T-helper 17 cell (primary cell): ENCODE data around the gene FOXN1. TPM values are rescaled to one million over a fixed set of nuclear protein-coding genes. Genes with fewer than 3 reads are reported as not detected.
A peak's percentile ranks its signal among the peaks of the same experiment; 100 is the strongest.

ENCODE experiments used
- ATAC-seq: fragments of 150-1000 bp; cut with Tn5 transposase; 2 replicates; pipeline ENCODE4 v1.10.0; 2021; ENCODE audit warnings: mild to moderate bottlenecking, moderate library complexity
- DNase-seq, 3 donors: peaks; one replicate each; pipeline versions ENCODE4 v3.0.0 to v3.0.0-alpha.2; 2020 to 2021
- H3K9me3 ChIP-seq: one replicate; pipeline ENCODE4 v1.7.0; 2013; ENCODE audit warnings: low read length, mild to moderate bottlenecking; ENCODE audit not compliant: control insufficient read depth, poor library complexity, severe bottlenecking
- H3K27ac Mint-ChIP-seq: one replicate; pipeline ENCODE4 v1.8.0; 2022; ENCODE audit warnings: mild to moderate bottlenecking, moderate library complexity, mixed read lengths
- H3K27me3 Mint-ChIP-seq: one replicate; pipeline ENCODE4 v1.8.0; 2022; ENCODE audit warnings: mixed read lengths
- H3K36me3 Mint-ChIP-seq: one replicate; pipeline ENCODE4 v1.8.0; 2022; ENCODE audit warnings: low read depth, mixed read lengths
- H3K4me1 Mint-ChIP-seq: one replicate; pipeline ENCODE4 v1.8.0; 2022; ENCODE audit warnings: mild to moderate bottlenecking, mixed read lengths
- H3K4me3 Mint-ChIP-seq: one replicate; pipeline ENCODE4 v1.8.0; 2022; ENCODE audit warnings: mild to moderate bottlenecking, moderate library complexity, mixed read lengths
- total RNA-seq, 4 donors: library from RNA in 2 of 4; stranded (reverse) in 2 of 4; gene quantifications; one replicate each; pipeline ENCODE4 v1.2.3 and lab custom pipeline; 2022 to 2026

Gene FOXN1
- total RNA-seq, 2 donors from 2014 or later = not detected

DNA sequence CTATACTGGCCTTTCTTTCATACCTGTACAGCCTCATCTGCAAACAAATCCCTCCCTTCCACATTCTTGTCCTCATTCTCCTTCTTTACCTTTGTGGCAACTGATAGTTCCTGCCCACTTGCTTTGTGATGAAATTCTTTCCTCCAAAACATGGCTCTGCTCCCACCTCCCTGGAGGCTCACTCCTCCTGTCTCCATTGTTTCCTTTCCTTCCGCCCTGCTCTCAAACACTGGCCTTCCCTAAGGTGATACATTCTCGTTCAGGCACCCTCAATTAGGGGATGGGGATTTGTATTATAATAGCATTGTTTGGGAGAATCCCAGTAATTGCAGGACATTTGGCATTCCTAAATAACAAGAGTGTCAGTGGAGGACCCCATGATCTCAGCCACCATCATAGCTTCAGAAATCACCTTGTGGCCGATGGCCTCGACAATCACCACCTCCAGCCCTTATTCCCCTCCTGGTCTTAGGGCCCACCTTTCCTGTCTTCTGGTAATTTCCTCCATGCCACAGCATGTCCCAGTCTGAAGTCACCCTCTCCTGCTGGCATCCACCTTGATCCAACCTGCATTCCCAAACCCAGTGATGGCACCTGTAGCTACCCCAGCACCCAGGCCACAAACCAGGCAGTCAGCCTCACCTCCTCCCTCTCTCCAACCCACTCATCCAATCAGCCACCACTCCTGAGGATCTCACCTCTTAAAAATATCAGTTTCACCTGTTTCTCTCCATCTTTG is 38.4 kb downstream of the FOXN1 start:
- Mint-ChIP-seq H3K27ac (no peak overlapping the region), H3K27me3 (no peaks in the 10 kb centered on the region), H3K4me1 (peaks cover 22% of the 10 kb centered on the region), H3K36me3 (peaks cover 6% of the 10 kb centered on the region), H3K4me3 (peak overlapping the region; percentile 52)
- ATAC-seq = no peak
- DNase-seq = no peak
- no peaks in the 10 kb centered on the region for H3K9me3 ChIP-seq

DNA sequence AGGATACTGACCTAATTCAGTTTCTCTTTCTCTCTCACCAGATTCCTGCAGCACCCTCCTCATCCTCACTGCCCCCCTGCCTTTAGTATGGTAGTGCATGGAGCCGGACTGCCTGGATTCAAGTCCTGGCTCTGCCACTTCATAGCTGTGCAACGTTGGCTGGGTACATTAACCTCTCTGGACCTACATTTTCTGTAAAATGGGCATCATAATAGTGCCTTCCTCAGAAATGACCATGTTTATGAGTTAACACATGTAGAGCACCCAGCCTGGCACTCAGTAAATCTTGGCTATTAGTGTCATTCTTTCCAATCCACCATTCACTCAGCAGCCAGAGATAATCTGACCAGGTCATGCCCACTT is 39.0 kb downstream of the FOXN1 start:
- Mint-ChIP-seq H3K4me1 (peaks cover 26% of the 10 kb centered on the region), H3K36me3 (peaks cover 6% of the 10 kb centered on the region), H3K27ac (peak overlapping the region; percentile 62), H3K27me3 (no peaks in the 10 kb centered on the region), H3K4me3 (peak overlapping the region; percentile 52)
- no peaks in the 10 kb centered on the region for H3K9me3 ChIP-seq
- no peak for ATAC-seq
- no peak for DNase-seq

- Mint-ChIP-seq H3K4me3 (no peak overlapping the region), H3K4me1 (peaks cover 33% of the 10 kb centered on the region), H3K36me3 (peaks cover 6% of the 10 kb centered on the region), H3K27ac (peak overlapping the region; percentile 62), H3K27me3 (no peaks in the 10 kb centered on the region)
- DNase-seq = no peak
- no peak for ATAC-seq
- H3K9me3 ChIP-seq = no peaks in the 10 kb centered on the region
Observed at GRCh38 chr17:28545787-28546415, 39.8 kb downstream of the FOXN1 start.

DNA sequence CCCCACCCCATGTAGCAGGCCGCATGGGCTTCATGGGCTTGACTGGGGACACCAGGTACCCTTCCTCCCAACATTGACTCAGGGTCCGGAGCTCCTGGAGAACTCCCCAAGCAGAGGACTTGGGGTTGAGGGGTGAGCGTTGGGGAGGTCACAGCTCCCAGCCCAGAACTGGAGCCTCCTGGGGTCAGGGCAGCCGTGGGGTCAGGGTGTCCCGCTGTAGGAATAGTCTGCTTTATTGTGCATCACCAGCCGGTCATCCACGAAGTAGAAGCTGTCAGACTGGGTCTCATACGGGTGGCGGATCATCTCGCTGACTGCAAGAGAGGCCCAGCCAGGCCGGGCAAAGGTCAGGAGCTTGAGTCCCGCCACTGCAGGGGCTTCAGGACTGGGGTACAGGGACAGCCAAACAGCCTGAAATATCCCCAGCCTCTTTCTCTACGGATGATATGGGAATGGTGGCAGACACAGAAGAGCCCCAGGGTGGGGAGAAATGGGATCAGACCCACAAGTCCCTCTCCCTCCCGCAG is 41.0 kb downstream of the FOXN1 start:
- Mint-ChIP-seq H3K36me3 (peaks cover 6% of the 10 kb centered on the region), H3K27me3 (no peaks in the 10 kb centered on the region), H3K4me3 (peak overlapping the region; percentile 74), H3K4me1 (peaks cover 44% of the 10 kb centered on the region), H3K27ac (peak overlapping the region; percentile 98)
- ATAC-seq (no peak), DNase-seq (no peak)
- H3K9me3 ChIP-seq = no peaks in the 10 kb centered on the region

GRCh38 chr17:28547623-28548416 is 41.7 kb downstream of the FOXN1 start:
- Mint-ChIP-seq H3K36me3 (peaks cover 6% of the 10 kb centered on the region), H3K4me3 (peak overlapping the region; percentile 74), H3K4me1 (peaks cover 46% of the 10 kb centered on the region), H3K27ac (peak overlapping the region; percentile 98), H3K27me3 (no peaks in the 10 kb centered on the region)
- H3K9me3 ChIP-seq = no peaks in the 10 kb centered on the region
- peak; percentile 25 for ATAC-seq
- peak in 2 of 3 donors; percentile 27 to 53 for DNase-seq

GRCh38 chr17:28548417-28549130 is 42.4 kb downstream of the FOXN1 start:
- Mint-ChIP-seq H3K4me3 (peak overlapping the region; percentile 74), H3K36me3 (peaks cover 7% of the 10 kb centered on the region), H3K27ac (peak overlapping the region; percentile 98), H3K4me1 (peaks cover 51% of the 10 kb centered on the region), H3K27me3 (no peaks in the 10 kb centered on the region)
- no peaks in the 10 kb centered on the region for H3K9me3 ChIP-seq
- ATAC-seq = no peak
- DNase-seq = no peak

GRCh38 chr17:28549236-28550132 is 43.3 kb downstream of the FOXN1 start:
- Mint-ChIP-seq H3K4me3 (peak overlapping the region; percentile 60), H3K36me3 (peaks cover 10% of the 10 kb centered on the region), H3K27me3 (no peaks in the 10 kb centered on the region), H3K27ac (peak overlapping the region; percentile 98), H3K4me1 (peaks cover 53% of the 10 kb centered on the region)
- no peaks in the 10 kb centered on the region for H3K9me3 ChIP-seq
- peak; percentile 91 for ATAC-seq
- peak; percentile 60 to 69 (median 69) for DNase-seq

- no peak for DNase-seq
- Mint-ChIP-seq H3K4me3 (peak overlapping the region; percentile 99), H3K27me3 (no peaks in the 10 kb centered on the region)
Observed at GRCh38 chr17:28550858-28551257, 44.7 kb downstream of the FOXN1 start.

GRCh38 chr17:28551421-28552175 is 45.5 kb downstream of the FOXN1 start:
- H3K9me3 ChIP-seq = no peaks in the 10 kb centered on the region
- peaks cover 9% of the 10 kb centered on the region for H3K36me3 Mint-ChIP-seq
- no peaks in the 10 kb centered on the region for H3K27me3 Mint-ChIP-seq
- no peak for DNase-seq
- peaks cover 50% of the 10 kb centered on the region for H3K4me1 Mint-ChIP-seq
- no peak for ATAC-seq
- peak overlapping the region; percentile 98 for H3K27ac Mint-ChIP-seq
- peak overlapping the region; percentile 99 for H3K4me3 Mint-ChIP-seq

More at GRCh38 chr17:28550858-28551257, 44.7 kb downstream of the FOXN1 start:
- no peaks in the 10 kb centered on the region for H3K9me3 ChIP-seq
- H3K27ac Mint-ChIP-seq = peak overlapping the region; percentile 98
- peaks cover 50% of the 10 kb centered on the region for H3K4me1 Mint-ChIP-seq
- peaks cover 4% of the 10 kb centered on the region for H3K36me3 Mint-ChIP-seq
- ATAC-seq = no peak

GRCh38 chr17:28552176-28552999 is 46.2 kb downstream of the FOXN1 start, which contains the start of gene UNC119:
Gene UNC119 (minus strand): TSS chr17:28552624. CDS start chr17:28552557, 67 bp downstream.
- Mint-ChIP-seq H3K4me1 (peaks cover 50% of the 10 kb centered on the region), H3K27ac (peak within 1 kb of the TSS; percentile 98), H3K4me3 (peak within 1 kb of the TSS; percentile 99), H3K36me3 (peaks cover 9% of the 10 kb centered on the region), H3K27me3 (no peaks in the 10 kb centered on the region)
- DNase-seq (peak; percentile 67 to 85 (median 80)), ATAC-seq (peak; percentile 67)
- H3K9me3 ChIP-seq = no peaks in the 10 kb centered on the region
